A172 (cell line): ENCODE data around the gene ATG9B. TPM values are rescaled to one million over a fixed set of nuclear protein-coding genes. Genes with fewer than 3 reads are reported as not detected.

Experiments used
- DNase-seq: peaks from one replicate; pipeline ENCODE4 v3.0.0-alpha.2; 2015; ENCODE audit warnings: low spot score
- total RNA-seq: library from RNA; depleted of rRNA; stranded (reverse); fragments of >200 nt; shearing (Covaris generic); gene quantifications from 2 replicates; pipeline ENCODE4 v1.2.3, GENCODE V29; 2014; rRNA removed

Gene ATG9B
- total RNA-seq, 1 experiment from 2014 or later = not detected

GRCh38 chr7:150965273-150965830 lies 58.9 kb downstream of the ATG9B start:
- DNase-seq = no peak

Other genes with a start within 250 kb of the ATG9B start
- not detected in 2 replicates for gene TMEM176B, start 224.1 kb downstream of the ATG9B start, total RNA-seq
- gene TMEM176A, start 223.7 kb downstream of the ATG9B start, total RNA-seq = not detected in 2 replicates
- gene AOC1, start 172.0 kb downstream of the ATG9B start, total RNA-seq = not detected in 2 replicates
- gene KCNH2, start 46.2 kb downstream of the ATG9B start, total RNA-seq = 1.7 and 3.5 TPM in 2 replicates
- 0.74 and 2.5 TPM in 2 replicates for gene NOS3, start 33.5 kb downstream of the ATG9B start, total RNA-seq
- gene ABCB8, start 4.0 kb upstream of the ATG9B start, total RNA-seq = 35.6 and 40.2 TPM in 2 replicates
- gene ASIC3, start 24.0 kb upstream of the ATG9B start, total RNA-seq = 0.31 and 0.53 TPM in 2 replicates
- gene CDK5, start 33.4 kb upstream of the ATG9B start, total RNA-seq = 57.0 and 58.7 TPM in 2 replicates
- 195 and 238 TPM in 2 replicates for gene SLC4A2, start 35.1 kb upstream of the ATG9B start, total RNA-seq
- 95.4 and 118 TPM in 2 replicates for gene FASTK, start 56.3 kb upstream of the ATG9B start, total RNA-seq
- 28.9 and 42.8 TPM in 2 replicates for gene TMUB1, start 59.0 kb upstream of the ATG9B start, total RNA-seq
- gene AGAP3, start 62.0 kb upstream of the ATG9B start, total RNA-seq = 46.4 and 58.9 TPM in 2 replicates
- gene GBX1, start 143.2 kb upstream of the ATG9B start, total RNA-seq = 0.41 TPM in 1 of 2 replicates, not detected in the other
- not detected in 2 replicates for gene ASB10, start 162.8 kb upstream of the ATG9B start, total RNA-seq
- not detected in 2 replicates for gene H2BK1, start 186.0 kb upstream of the ATG9B start, total RNA-seq
- 55.6 and 65.6 TPM in 2 replicates for gene ABCF2, start 202.7 kb upstream of the ATG9B start, total RNA-seq
- 36.5 and 37.8 TPM in 2 replicates for gene CHPF2, start 208.0 kb upstream of the ATG9B start, total RNA-seq
- 22.2 and 26.7 TPM in 2 replicates for gene SMARCD3, start 224.2 kb upstream of the ATG9B start, total RNA-seq